Suprapubic skin (tissue), 4 donors: ENCODE results near the gene EFNA2. TPM values are rescaled to one million over a fixed set of nuclear protein-coding genes. Genes with fewer than 3 reads are reported as not detected.

Source experiments
- DNase-seq, 2 donors: peaks; one replicate each; pipeline ENCODE4 v3.0.0-alpha.2; 2019; ENCODE audit warnings: low spot score in 2 of 2
- H3K27ac ChIP-seq: fragments of 200-600 bp; sonication (generic); one replicate; pipeline ENCODE4 v1.5.1; 2019
- H3K27me3 ChIP-seq: fragments of 200-600 bp; sonication (generic); one replicate; pipeline ENCODE4 v1.5.1; 2019
- H3K36me3 ChIP-seq: fragments of 200-600 bp; sonication (generic); one replicate; pipeline ENCODE4 v1.5.1; 2019
- H3K4me1 ChIP-seq: fragments of 200-600 bp; sonication (generic); one replicate; pipeline ENCODE4 v1.5.1; 2019
- H3K4me3 ChIP-seq: fragments of 200-600 bp; sonication (generic); one replicate; pipeline ENCODE4 v1.5.1; 2019; ENCODE audit warnings: mild to moderate bottlenecking
- H3K9me3 ChIP-seq: fragments of 200-600 bp; sonication (generic); one replicate; pipeline ENCODE4 v1.5.1; 2019
- EP300 ChIP-seq: sonication (generic); formaldehyde crosslinking; IDR thresholded peaks from one replicate; pipeline ENCODE4 v1.6.1; 2017; ENCODE audit warnings: antibody characterized with exemption
- POLR2A ChIP-seq, 2 donors: fragments of 450-650 bp; IDR thresholded peaks; one replicate each; pipeline ENCODE4 v1.6.1; 2017; ENCODE audit warnings: antibody characterized with exemption in 2 of 2, mild to moderate bottlenecking in 2 of 2, moderate library complexity in 2 of 2
- POLR2AphosphoS5 ChIP-seq, 3 donors: sonication (generic); formaldehyde crosslinking; IDR thresholded peaks; one replicate each; pipeline ENCODE4 v1.6.1; 2017; ENCODE audit warnings: antibody characterized with exemption in 3 of 3
- WGBS: methylation state at CpG from one replicate; pipeline ENCODE4 v1.1.5; 2018; 5-methylcytosine and 5-hydroxymethylcytosine counted together
- total RNA-seq, 4 donors: library from RNA; depleted of rRNA; stranded (reverse); fragments of >200 nt; gene quantifications; one replicate each; pipeline ENCODE4 v1.1.0, GENCODE V29; 2016
- TF ChIP-seq, protein P1 (sequence below), 2 donors: fragments of 200-600 bp in 1 of 2; fragments of 450-650 bp in 1 of 2; sonication (generic) in 1 of 2; IDR thresholded peaks; one replicate each; pipeline ENCODE4 v1.5.1; 2016 to 2019; ENCODE audit warnings: antibody characterized with exemption in 2 of 2, mild to moderate bottlenecking in 1 of 2, moderate library complexity in 1 of 2

EFNA2 gene
- not detected for total RNA-seq

GRCh38 chr19:1285737-1286360 is at the start of gene EFNA2:
EFNA2 (plus strand) TSS chr19:1285873; CDS start chr19:1286169, 296 bp downstream.
- Histone ChIP-seq H3K9me3 (no peaks in the 10 kb centered on the region), H3K27me3 (peaks cover 80% of the 10 kb centered on the region), H3K4me1 (peaks cover 8% of the 10 kb centered on the region), H3K4me3 (peak within 1 kb of the TSS; percentile 39), H3K27ac (no peak within 1 kb of the TSS), H3K36me3 (no peaks in the 10 kb centered on the region)
- DNase-seq, result no peak
- TF ChIP-seq POLR2A (IDR thresholded peaks at IDR 0.05), result no peak
- WGBS, result no CpG with 5 or more reads among the region's 113 CpGs

DNA sequence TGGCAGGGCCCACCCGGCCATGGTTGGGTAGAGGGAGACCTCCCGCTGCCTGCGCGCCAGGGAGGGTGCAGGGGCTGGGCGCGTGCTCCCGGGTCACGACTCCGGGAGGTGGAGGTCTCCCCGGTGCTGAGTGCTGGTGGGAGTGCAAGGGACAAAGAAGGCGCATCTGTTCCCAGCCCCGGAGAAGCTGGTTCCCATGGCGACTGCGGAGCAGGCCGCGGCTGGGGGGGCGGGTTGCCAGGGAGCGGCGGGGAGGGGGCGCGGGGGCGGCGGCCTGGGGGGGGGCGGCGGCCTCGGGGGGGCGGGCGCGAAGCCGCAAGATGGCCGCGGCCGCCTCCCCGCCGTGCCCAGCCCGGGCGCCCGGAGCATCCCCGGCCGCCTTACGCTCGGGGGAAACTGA is 49.1 kb upstream of the EFNA2 start:
- DNase-seq, result no peak
- H3K36me3 ChIP-seq, result no peaks in the 10 kb centered on the region
- peaks cover 68% of the 10 kb centered on the region for H3K4me1 ChIP-seq
- H3K4me3 ChIP-seq, result peak overlapping the region; percentile 71
- peaks cover 7% of the 10 kb centered on the region for H3K27me3 ChIP-seq
- no CpG with 5 or more reads among the region's 42 CpGs for WGBS
- no peaks in the 10 kb centered on the region for H3K9me3 ChIP-seq
- TF ChIP-seq POLR2A (IDR thresholded peaks at IDR 0.05) (no peak), POLR2AphosphoS5 (IDR thresholded peaks at IDR 0.05) (no peak), EP300 (no peak)
- TF ChIP-seq, protein P1, sequence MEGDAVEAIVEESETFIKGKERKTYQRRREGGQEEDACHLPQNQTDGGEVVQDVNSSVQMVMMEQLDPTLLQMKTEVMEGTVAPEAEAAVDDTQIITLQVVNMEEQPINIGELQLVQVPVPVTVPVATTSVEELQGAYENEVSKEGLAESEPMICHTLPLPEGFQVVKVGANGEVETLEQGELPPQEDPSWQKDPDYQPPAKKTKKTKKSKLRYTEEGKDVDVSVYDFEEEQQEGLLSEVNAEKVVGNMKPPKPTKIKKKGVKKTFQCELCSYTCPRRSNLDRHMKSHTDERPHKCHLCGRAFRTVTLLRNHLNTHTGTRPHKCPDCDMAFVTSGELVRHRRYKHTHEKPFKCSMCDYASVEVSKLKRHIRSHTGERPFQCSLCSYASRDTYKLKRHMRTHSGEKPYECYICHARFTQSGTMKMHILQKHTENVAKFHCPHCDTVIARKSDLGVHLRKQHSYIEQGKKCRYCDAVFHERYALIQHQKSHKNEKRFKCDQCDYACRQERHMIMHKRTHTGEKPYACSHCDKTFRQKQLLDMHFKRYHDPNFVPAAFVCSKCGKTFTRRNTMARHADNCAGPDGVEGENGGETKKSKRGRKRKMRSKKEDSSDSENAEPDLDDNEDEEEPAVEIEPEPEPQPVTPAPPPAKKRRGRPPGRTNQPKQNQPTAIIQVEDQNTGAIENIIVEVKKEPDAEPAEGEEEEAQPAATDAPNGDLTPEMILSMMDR (IDR thresholded peaks at IDR 0.05), result no peak
- peak overlapping the region; percentile 19 for H3K27ac ChIP-seq

- Histone ChIP-seq H3K4me1 (peaks cover 65% of the 10 kb centered on the region), H3K4me3 (peak overlapping the region; percentile 71), H3K9me3 (no peaks in the 10 kb centered on the region), H3K36me3 (no peaks in the 10 kb centered on the region), H3K27me3 (peaks cover 7% of the 10 kb centered on the region), H3K27ac (peak overlapping the region; percentile 65)
- WGBS, result 0% methylated on average over 15 of the region's 60 CpGs
- no peak for DNase-seq
- TF ChIP-seq, protein P1 (IDR thresholded peaks at IDR 0.05), result no peak
- no peak for TF ChIP-seq POLR2AphosphoS5 (IDR thresholded peaks at IDR 0.05)
- TF ChIP-seq POLR2A (IDR thresholded peaks at IDR 0.05), result no peak
- no peak for TF ChIP-seq EP300
These were observed 48.5 kb upstream of the EFNA2 start for GRCh38 chr19:1237027-1237659.

DNA sequence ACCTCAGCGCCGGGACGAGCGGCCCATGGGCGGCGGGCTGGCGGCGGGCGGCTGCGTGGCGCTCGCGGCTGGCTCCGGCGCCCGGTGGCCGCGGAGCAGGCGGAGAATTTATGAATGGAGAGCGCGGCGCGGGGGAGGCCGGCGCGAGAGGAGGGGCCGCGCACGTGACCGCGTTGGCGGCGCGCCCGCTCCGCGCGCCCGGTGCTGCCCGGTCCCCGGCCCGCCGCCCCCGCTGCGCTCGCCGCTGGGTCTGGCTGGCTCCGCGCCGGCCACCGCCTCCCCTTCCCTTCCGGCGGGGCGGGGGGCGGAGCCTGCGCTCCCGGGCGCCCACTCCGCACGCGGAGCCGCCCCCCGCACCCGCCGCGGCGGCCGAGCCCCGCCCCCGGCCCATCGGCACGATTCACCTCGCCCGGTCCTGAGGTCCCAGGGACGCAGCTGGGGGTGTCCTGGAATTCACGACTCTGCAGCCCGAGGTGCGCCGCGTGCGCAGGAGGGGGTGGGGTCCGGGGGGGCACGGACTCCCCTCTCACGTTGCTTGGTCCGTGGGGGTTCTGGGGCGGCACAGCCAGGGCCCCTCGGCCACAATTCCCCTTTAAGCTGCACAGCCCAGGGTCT is 47.8 kb upstream of the EFNA2 start, which contains the start of gene CBARP:
TSS of gene CBARP (minus strand) at position 252 of the 615 bp plus-strand sequence. CDS start 1,905 bp downstream, outside the sequence.
- no peaks in the 10 kb centered on the region for H3K9me3 ChIP-seq
- peak within 1 kb of the TSS; percentile 71 for H3K4me3 ChIP-seq
- peak within 1 kb of the TSS; percentile 65 for H3K27ac ChIP-seq
- no peak for DNase-seq
- no peaks in the 10 kb centered on the region for H3K36me3 ChIP-seq
- TF ChIP-seq, protein P1 (IDR thresholded peaks at IDR 0.05), result no peak
- TF ChIP-seq EP300 (no peak), POLR2A (IDR thresholded peaks at IDR 0.05) (no peak), POLR2AphosphoS5 (IDR thresholded peaks at IDR 0.05) (no peak)
- H3K27me3 ChIP-seq, result peaks cover 7% of the 10 kb centered on the region
- 20% methylated on average over 2 of the region's 87 CpGs for WGBS
- H3K4me1 ChIP-seq, result peaks cover 65% of the 10 kb centered on the region

DNA sequence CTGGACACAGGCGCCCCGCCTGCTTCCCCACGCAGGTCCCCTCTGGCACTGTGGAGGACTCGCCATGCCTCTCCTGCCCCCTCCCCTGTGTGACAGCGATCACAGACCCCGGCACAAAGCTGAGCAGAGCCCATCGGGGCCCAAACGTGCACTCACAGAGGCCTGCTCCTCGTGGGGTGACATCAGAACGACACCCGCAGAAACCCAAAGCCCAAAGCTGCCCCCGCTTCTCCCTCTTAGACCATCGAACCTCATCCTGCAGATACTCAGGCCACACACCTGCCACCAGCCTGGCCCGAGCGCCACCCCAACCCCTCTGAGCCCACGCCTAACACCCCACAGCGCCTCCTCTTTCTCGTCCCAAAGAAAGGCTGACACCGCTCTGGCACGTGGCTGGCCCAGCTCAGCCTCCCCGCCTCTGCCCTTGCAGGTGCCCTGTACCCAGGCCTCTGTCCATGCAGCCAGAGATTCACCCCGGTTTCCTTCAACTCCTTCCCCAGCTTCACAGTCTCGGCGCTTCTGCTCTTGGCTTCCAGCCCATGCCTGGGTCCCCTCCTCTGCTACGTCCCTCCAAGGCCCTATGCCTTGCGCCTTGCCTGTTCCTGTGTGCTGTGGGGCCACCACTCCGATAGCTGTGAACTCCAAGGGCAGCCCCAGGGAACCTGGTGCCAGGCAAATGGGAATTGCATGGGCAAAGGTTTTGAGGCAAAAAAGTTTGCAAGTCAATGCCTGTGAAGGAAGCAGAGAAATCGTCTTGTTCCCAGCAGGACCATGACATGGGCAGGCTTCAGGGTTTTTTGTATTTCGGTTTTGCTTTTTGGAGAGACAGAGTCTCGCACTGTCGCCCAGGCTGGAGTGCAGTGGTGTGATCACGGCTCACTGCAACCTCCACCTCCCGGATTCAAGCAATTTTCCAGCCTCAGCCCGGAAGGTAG is 47.0 kb upstream of the EFNA2 start:
- no peak overlapping the region for H3K27ac ChIP-seq
- H3K36me3 ChIP-seq, result no peaks in the 10 kb centered on the region
- H3K4me3 ChIP-seq, result peak overlapping the region; percentile 71
- 65% methylated on average over 28 of the region's 34 CpGs for WGBS
- peaks cover 7% of the 10 kb centered on the region for H3K27me3 ChIP-seq
- no peak for DNase-seq
- no peaks in the 10 kb centered on the region for H3K9me3 ChIP-seq
- H3K4me1 ChIP-seq, result peaks cover 65% of the 10 kb centered on the region
- TF ChIP-seq POLR2A (IDR thresholded peaks at IDR 0.05) (no peak), EP300 (no peak), POLR2AphosphoS5 (IDR thresholded peaks at IDR 0.05) (no peak)
- TF ChIP-seq, protein P1 (IDR thresholded peaks at IDR 0.05), result no peak
